Upper lobe of left lung (tissue), 6 donors: Measurements from ENCODE around the gene ATOX1. TPM values are rescaled to one million over a fixed set of nuclear protein-coding genes. Genes with fewer than 3 reads are reported as not detected.

Source experiments
- ATAC-seq, 2 donors: fragments of 200-7000 bp; cut with Tn5 transposase; one replicate each; pipeline ENCODE4 v1.9.1; 2022; ENCODE audit warnings: mild to moderate bottlenecking in 2 of 2, moderate library complexity in 2 of 2; ENCODE audit not compliant: low FRiP score in 2 of 2
- DNase-seq, 2 donors: peaks; one replicate each; pipeline ENCODE4 v3.0.0-alpha.2; 2019 to 2020
- H3K27ac ChIP-seq, 4 donors: fragments of 200-600 bp; sonication (generic); one replicate each; pipeline ENCODE4 v1.5.1; 2016 to 2019
- H3K27me3 ChIP-seq, 4 donors: fragments of 200-600 bp; sonication (generic); one replicate each; pipeline ENCODE4 v1.5.1; 2017 to 2019
- H3K36me3 ChIP-seq, 4 donors: fragments of 200-600 bp; sonication (generic); one replicate each; pipeline ENCODE4 v1.5.1; 2016 to 2019
- H3K4me1 ChIP-seq, 4 donors: fragments of 200-600 bp; sonication (generic); one replicate each; pipeline ENCODE4 v1.5.1; 2018 to 2019
- H3K4me3 ChIP-seq, 4 donors: fragments of 200-600 bp; sonication (generic); one replicate each; pipeline ENCODE4 v1.5.1; 2017 to 2019; ENCODE audit warnings: mild to moderate bottlenecking in 2 of 4, moderate library complexity in 1 of 4
- H3K9me3 ChIP-seq, 4 donors: fragments of 200-600 bp; sonication (generic); one replicate each; pipeline ENCODE4 v1.5.1; 2018 to 2019
- CTCF ChIP-seq, 6 experiments: fragments of 450-650 bp in 4 of 6; fragments of 200-600 bp in 2 of 6; sonication (generic) in 2 of 6; IDR thresholded peaks; one replicate each; pipeline ENCODE4 v1.5.1; 2016 to 2019; ENCODE audit warnings: antibody characterized with exemption in 6 of 6
- EP300 ChIP-seq, 4 donors: sonication (generic); formaldehyde crosslinking; IDR thresholded peaks; one replicate each; pipeline ENCODE4 v1.5.1; 2017; ENCODE audit warnings: antibody characterized with exemption in 4 of 4, control low read depth in 2 of 4
- POLR2A ChIP-seq, 4 donors: fragments of 450-650 bp; IDR thresholded peaks; one replicate each; pipeline ENCODE4 v1.5.1; 2016 to 2017; ENCODE audit warnings: antibody characterized with exemption in 4 of 4, mild to moderate bottlenecking in 2 of 4
- POLR2AphosphoS5 ChIP-seq, 2 donors: sonication (generic); formaldehyde crosslinking; IDR thresholded peaks; one replicate each; pipeline ENCODE4 v1.5.1; 2017; ENCODE audit warnings: antibody characterized with exemption in 2 of 2
- WGBS, 2 donors: methylation state at CpG; one replicate each; pipeline ENCODE4 v1.1.5; 2017 to 2018; 5-methylcytosine and 5-hydroxymethylcytosine counted together
- total RNA-seq, 6 donors: library from RNA; depleted of rRNA in 4 of 6; stranded (reverse); fragments of >200 nt in 4 of 6; gene quantifications; one replicate each; pipeline versions ENCODE4 v1.1.0 to v1.2.1, GENCODE V29; 2016 to 2021
- donor health status: DM: no; HTN: no; CAD: no; lungs with moderate emphysema.
- donor health status: DM: no; HTN: yes; CAD: no; lungs with severe emphysema.

ATOX1 gene, protein sequence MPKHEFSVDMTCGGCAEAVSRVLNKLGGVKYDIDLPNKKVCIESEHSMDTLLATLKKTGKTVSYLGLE
- 10 to 100 TPM; 57.6 to 87.0 (median 66.9) TPM for total RNA-seq

GRCh38 chr5:151758430-151759241 is at the start of gene ATOX1:
Gene ATOX1, minus strand, starts transcription at chr5:151758631. Its CDS starts 80 bp downstream, at chr5:151758551.
- H3K27ac ChIP-seq = peak within 1 kb of the TSS; percentile 83 to 86 (median 84)
- no peaks in the 10 kb centered on the region for H3K9me3 ChIP-seq
- ATAC-seq (peak; percentile 99 to 100), DNase-seq (peak; percentile 97 to 98)
- H3K36me3 ChIP-seq = no peaks in the 10 kb centered on the region
- TF ChIP-seq POLR2AphosphoS5 (IDR thresholded peaks at IDR 0.05) = peak; percentile 92 to 96
- peak; percentile 33 to 81 (median 66) for TF ChIP-seq CTCF (IDR thresholded peaks at IDR 0.05)
- TF ChIP-seq EP300 (IDR thresholded peaks at IDR 0.05) = peak in 1 of 4 donors; percentile 5
- TF ChIP-seq POLR2A (IDR thresholded peaks at IDR 0.05) = peak in 3 of 4 donors; percentile 80 to 97 (median 90)
- H3K4me3 ChIP-seq = peak within 1 kb of the TSS; percentile 68 to 89 (median 78)
- 6 to 21% methylated on average over 14 to 39 of the region's 61 CpGs for WGBS, 2 donors
- peaks cover 19 to 27% (median 23%) of the 10 kb centered on the region in 4 donors for H3K4me1 ChIP-seq
- no peaks in the 10 kb centered on the region for H3K27me3 ChIP-seq

GRCh38 chr5:151805414-151806223 is 47.2 kb upstream of the ATOX1 start:
- 89 to 93% methylated on average over 3 of the region's 3 CpGs for WGBS, 2 donors
- DNase-seq (no peak), ATAC-seq (peak; percentile 46 to 76)
- TF ChIP-seq POLR2A (IDR thresholded peaks at IDR 0.05) (no peak), EP300 (IDR thresholded peaks at IDR 0.05) (no peak), CTCF (IDR thresholded peaks at IDR 0.05) (no peak), POLR2AphosphoS5 (IDR thresholded peaks at IDR 0.05) (no peak)
- Histone ChIP-seq H3K9me3 (no peaks in the 10 kb centered on the region), H3K36me3 (peaks cover 15 to 82% (median 38%) of the 10 kb centered on the region in 4 donors), H3K4me1 (peaks cover 0 to 12% (median 3%) of the 10 kb centered on the region in 4 donors), H3K4me3 (no peak overlapping the region), H3K27ac (no peak overlapping the region), H3K27me3 (no peaks in the 10 kb centered on the region)

- Histone ChIP-seq H3K36me3 (peaks cover 37 to 100% (median 75%) of the 10 kb centered on the region in 4 donors), H3K9me3 (no peaks in the 10 kb centered on the region), H3K27me3 (no peaks in the 10 kb centered on the region), H3K27ac (no peak overlapping the region), H3K4me3 (no peak overlapping the region), H3K4me1 (peaks cover 0 to 2% (median 1%) of the 10 kb centered on the region in 4 donors)
- no peak for DNase-seq
- WGBS, 2 donors = 67 to 75% methylated on average over 2 of the region's 2 CpGs
- no peak for TF ChIP-seq EP300 (IDR thresholded peaks at IDR 0.05)
- no peak for TF ChIP-seq CTCF (IDR thresholded peaks at IDR 0.05)
- TF ChIP-seq POLR2AphosphoS5 (IDR thresholded peaks at IDR 0.05) = no peak
- no peak for TF ChIP-seq POLR2A (IDR thresholded peaks at IDR 0.05)
- no peak for ATAC-seq
Observed at GRCh38 chr5:151800532-151800931, 42.1 kb upstream of the ATOX1 start.

DNA sequence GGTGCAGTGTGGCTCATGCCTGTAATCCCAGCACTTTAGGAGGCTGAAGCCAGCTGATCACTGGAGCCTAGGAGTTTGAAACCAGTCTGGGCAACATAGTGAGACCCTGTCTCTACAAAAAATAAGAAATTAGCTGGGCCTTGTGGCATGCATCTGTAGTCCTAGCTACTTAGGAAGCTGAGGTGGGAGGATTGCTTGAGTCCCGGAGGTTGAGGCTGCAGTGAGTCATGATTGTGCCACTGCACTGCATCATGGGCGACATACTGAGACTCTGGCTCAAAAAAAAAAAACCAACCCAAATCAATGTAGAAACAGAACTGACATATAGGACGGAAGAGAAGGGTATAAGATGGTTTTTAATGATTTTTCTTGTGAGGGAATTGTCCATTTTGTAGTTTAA is 41.0 kb upstream of the ATOX1 start:
- Histone ChIP-seq H3K27ac (no peak overlapping the region), H3K9me3 (no peaks in the 10 kb centered on the region), H3K36me3 (peaks cover 44 to 100% (median 84%) of the 10 kb centered on the region in 4 donors), H3K4me1 (no peaks in the 10 kb centered on the region), H3K4me3 (no peak overlapping the region), H3K27me3 (no peaks in the 10 kb centered on the region)
- TF ChIP-seq POLR2A (IDR thresholded peaks at IDR 0.05) (no peak), EP300 (IDR thresholded peaks at IDR 0.05) (no peak), POLR2AphosphoS5 (IDR thresholded peaks at IDR 0.05) (no peak), CTCF (IDR thresholded peaks at IDR 0.05) (no peak)
- DNase-seq (no peak), ATAC-seq (no peak)
- WGBS, 2 donors = 76 to 90% methylated on average over 3 of the region's 3 CpGs
